Epithelial cell of esophagus (primary cell): ENCODE data around the gene TNFAIP8L3.

Experiments
- DNase-seq: peaks from one replicate; pipeline ENCODE4 v3.0.0; 2010; ENCODE audit warnings: low read depth
- H3K4me3 ChIP-seq: 2 replicates; pipeline ENCODE4 v1.5.1; 2011; ENCODE audit warnings: mild to moderate bottlenecking, low read length, control low read depth
- TF ChIP-seq, protein P1 (sequence below): IDR thresholded peaks from 2 replicates; pipeline ENCODE4 v1.5.1; 2011; ENCODE audit warnings: low read depth, mild to moderate bottlenecking, low read length, control low read depth, inconsistent platforms; ENCODE audit not compliant: insufficient read depth; ENCODE audit errors: missing control alignments

Gene TNFAIP8L3

DNA sequence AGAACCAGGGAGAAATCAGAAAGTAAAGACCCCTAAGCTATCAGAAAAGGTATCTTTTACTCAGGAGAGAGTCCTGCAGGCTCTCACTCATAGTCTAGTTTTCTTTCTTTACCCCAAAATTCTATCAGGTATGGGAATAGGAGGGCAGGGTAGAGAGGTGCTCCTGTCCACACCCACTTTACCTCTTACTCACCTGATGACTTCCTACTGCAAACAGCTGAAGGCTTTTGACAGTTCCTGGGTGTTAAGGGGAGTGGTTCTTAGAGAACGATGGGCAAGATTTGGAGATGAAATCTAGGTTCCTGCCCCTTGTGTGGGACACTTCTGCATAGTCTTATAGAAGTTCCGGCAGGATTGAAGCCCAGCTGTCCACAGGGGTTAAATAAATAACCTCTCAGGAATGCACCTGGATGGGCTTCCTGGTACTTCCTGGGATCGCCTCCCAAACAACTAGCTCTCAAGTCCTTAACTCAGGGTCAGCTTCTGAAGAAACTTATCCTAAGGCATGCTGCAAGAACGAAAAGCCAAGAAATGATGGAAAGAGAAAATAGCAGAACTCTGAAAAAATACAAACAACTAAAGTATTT is 10.8 kb upstream of the TNFAIP8L3 start:
- peak; percentile 65 for DNase-seq
- TF ChIP-seq, protein P1, sequence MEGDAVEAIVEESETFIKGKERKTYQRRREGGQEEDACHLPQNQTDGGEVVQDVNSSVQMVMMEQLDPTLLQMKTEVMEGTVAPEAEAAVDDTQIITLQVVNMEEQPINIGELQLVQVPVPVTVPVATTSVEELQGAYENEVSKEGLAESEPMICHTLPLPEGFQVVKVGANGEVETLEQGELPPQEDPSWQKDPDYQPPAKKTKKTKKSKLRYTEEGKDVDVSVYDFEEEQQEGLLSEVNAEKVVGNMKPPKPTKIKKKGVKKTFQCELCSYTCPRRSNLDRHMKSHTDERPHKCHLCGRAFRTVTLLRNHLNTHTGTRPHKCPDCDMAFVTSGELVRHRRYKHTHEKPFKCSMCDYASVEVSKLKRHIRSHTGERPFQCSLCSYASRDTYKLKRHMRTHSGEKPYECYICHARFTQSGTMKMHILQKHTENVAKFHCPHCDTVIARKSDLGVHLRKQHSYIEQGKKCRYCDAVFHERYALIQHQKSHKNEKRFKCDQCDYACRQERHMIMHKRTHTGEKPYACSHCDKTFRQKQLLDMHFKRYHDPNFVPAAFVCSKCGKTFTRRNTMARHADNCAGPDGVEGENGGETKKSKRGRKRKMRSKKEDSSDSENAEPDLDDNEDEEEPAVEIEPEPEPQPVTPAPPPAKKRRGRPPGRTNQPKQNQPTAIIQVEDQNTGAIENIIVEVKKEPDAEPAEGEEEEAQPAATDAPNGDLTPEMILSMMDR = no peak
- no peak overlapping the region for H3K4me3 ChIP-seq

GRCh38 chr15:51104512-51104911 is 9.8 kb upstream of the TNFAIP8L3 start:
- no peak overlapping the region for H3K4me3 ChIP-seq
- TF ChIP-seq, protein P1 = no peak
- DNase-seq = no peak

GRCh38 chr15:51103330-51103729 is 8.6 kb upstream of the TNFAIP8L3 start:
- H3K4me3 ChIP-seq = no peak overlapping the region
- TF ChIP-seq, protein P1 = no peak
- DNase-seq = peak; percentile 33

DNA sequence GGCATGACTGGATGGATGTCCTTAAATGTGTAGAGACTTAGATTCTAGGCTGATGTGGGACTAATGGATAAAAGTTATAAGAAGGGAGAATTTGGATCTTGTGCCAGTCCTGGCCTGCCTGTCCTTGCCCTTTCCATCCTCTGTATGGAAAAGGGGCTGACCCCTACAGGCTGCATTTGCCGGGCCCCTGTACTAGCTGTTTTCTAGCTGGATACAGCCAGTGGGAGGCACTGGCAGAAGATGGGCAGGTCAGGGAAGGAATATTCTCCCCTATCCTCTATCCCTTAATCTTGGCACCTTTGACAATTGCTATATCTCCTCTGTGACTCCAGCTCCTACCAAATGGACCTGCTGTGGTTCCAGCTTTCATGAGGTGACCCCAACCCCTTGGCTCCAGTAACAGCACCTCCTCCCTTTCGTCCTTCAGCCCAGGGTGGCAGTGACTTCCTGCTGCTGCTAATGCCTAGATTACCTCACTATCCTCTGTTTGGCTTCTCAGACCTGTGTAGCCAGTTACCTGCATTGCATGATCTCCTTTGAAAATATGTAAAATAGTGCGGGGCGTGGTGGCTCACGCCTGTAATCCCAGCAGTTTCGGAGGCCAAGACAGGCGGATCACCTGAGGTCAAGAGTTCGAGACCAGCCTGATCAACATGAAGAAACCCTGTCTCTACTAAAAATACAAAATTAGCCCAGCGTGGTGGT is 6.2 kb upstream of the TNFAIP8L3 start:
- TF ChIP-seq, protein P1 = no peak
- no peak overlapping the region for H3K4me3 ChIP-seq
- DNase-seq = peak; percentile 75

GRCh38 chr15:51099185-51099584 is 4.5 kb upstream of the TNFAIP8L3 start:
- H3K4me3 ChIP-seq = no peak overlapping the region
- TF ChIP-seq, protein P1 = no peak
- DNase-seq = no peak

- TF ChIP-seq, protein P1 = no peak
These were observed 3.6 kb upstream of the TNFAIP8L3 start for GRCh38 chr15:51098331-51098619.

More at GRCh38 chr15:51098331-51098619, 3.6 kb upstream of the TNFAIP8L3 start:
- no peak overlapping the region for H3K4me3 ChIP-seq
- no peak for DNase-seq
